Astrocyte of the spinal cord (primary cell): ENCODE results near the gene KRT23.

Experiments
- DNase-seq: peaks from one replicate; pipeline ENCODE4 v3.0.0; 2011; ENCODE audit warnings: low read depth, low spot score
- H3K4me3 ChIP-seq: 2 replicates; pipeline ENCODE4 v1.5.1; 2011; ENCODE audit warnings: low read depth, mild to moderate bottlenecking, low read length, moderate library complexity
- CTCF ChIP-seq: IDR thresholded peaks from 2 replicates; pipeline ENCODE4 v1.5.1; 2012; ENCODE audit warnings: low read depth, mild to moderate bottlenecking, low read length, inconsistent platforms
- in situ Hi-C: cut with HindIII; loops from 2 replicates; pipeline ENCODE4 v1.10.0; 2017; ENCODE audit warnings: low sequenced_read_pairs

KRT23 gene

GRCh38 chr17:40909351-40909750, 28.1 kb downstream of the KRT23 start:
- peak; percentile 68 for TF ChIP-seq CTCF
- H3K4me3 ChIP-seq: no peak overlapping the region
- in situ Hi-C loops: no loop called here
- DNase-seq: peak; percentile 95

GRCh38 chr17:40906613-40907012, 30.8 kb downstream of the KRT23 start:
- TF ChIP-seq CTCF: no peak
- DNase-seq: no peak
- in situ Hi-C loops: no loop called here
- no peak overlapping the region for H3K4me3 ChIP-seq

- DNase-seq: no peak
- TF ChIP-seq CTCF: no peak
- in situ Hi-C loops: no loop called here
- no peak overlapping the region for H3K4me3 ChIP-seq
Observed at GRCh38 chr17:40905370-40905769, 32.1 kb downstream of the KRT23 start.

GRCh38 chr17:40903129-40903847, 34.2 kb downstream of the KRT23 start:
- no peak overlapping the region for H3K4me3 ChIP-seq
- TF ChIP-seq CTCF: no peak
- in situ Hi-C loops: no loop called here
- DNase-seq: peak; percentile 53

- no peak for DNase-seq
- H3K4me3 ChIP-seq: no peak overlapping the region
- in situ Hi-C loops: no loop called here
- no peak for TF ChIP-seq CTCF
Observed at GRCh38 chr17:40902498-40902897, 34.9 kb downstream of the KRT23 start.

- DNase-seq: peak; percentile 43
- in situ Hi-C loops: no loop called here
- TF ChIP-seq CTCF: no peak
- H3K4me3 ChIP-seq: no peak overlapping the region
Observed at GRCh38 chr17:40901981-40902474, 35.4 kb downstream of the KRT23 start.
